Left ventricle myocardium inferior (tissue), 1 donor: ENCODE results near the gene RSRC2. TPM values are rescaled to one million over a fixed set of nuclear protein-coding genes. Genes with fewer than 3 reads are reported as not detected.
A peak's percentile ranks its signal among the peaks of the same experiment; 100 is the strongest.
"Not testable (repeated sequence)": the region's sequence is repeated elsewhere in the genome, so short reads cannot be mapped to it uniquely, and the experiment has no call there.

ENCODE experiments used
- DNase-seq: peaks from one replicate; pipeline ENCODE4 v3.0.0-alpha.2; 2020
- H3K27ac ChIP-seq: fragments of 200-600 bp; replicated peaks from 2 replicates; pipeline ENCODE4 v1.8.0; 2021
- H3K27me3 ChIP-seq: fragments of 200-600 bp; 2 replicates; pipeline ENCODE4 v1.8.0; 2021; ENCODE audit warnings: low read depth
- H3K36me3 ChIP-seq: fragments of 200-600 bp; 2 replicates; pipeline ENCODE4 v1.8.0; 2021
- H3K4me1 ChIP-seq: fragments of 200-600 bp; 2 replicates; pipeline ENCODE4 v1.8.0; 2021
- H3K4me3 ChIP-seq: fragments of 200-600 bp; 2 replicates; pipeline ENCODE4 v1.8.0; 2021; ENCODE audit warnings: mild to moderate bottlenecking, moderate library complexity
- H3K9me3 ChIP-seq: fragments of 200-600 bp; replicated peaks from 2 replicates; pipeline ENCODE4 v1.8.0; 2021
- intact Hi-C: fragments of 100-400 bp; cut with micrococcal nuclease; formaldehyde crosslinking; loops from one replicate; pipeline ENCODE4 v1.11.0; 2022
- total RNA-seq: library from RNA; stranded (reverse); fragmentation: NEBNext Ultra II Directional; extraction: Animal tissue kit (Norgen Biotek cat#: 25700); gene quantifications from one replicate; pipeline ENCODE4 v1.2.1, GENCODE V29; 2021
- TF ChIP-seq, protein P1 (sequence below): fragments of 200-600 bp; IDR thresholded peaks from 2 replicates; pipeline ENCODE4 v1.8.0; 2021; ENCODE audit warnings: antibody characterized with exemption, mild to moderate bottlenecking, borderline replicate concordance
- donor health status: DM: no; HTN: yes; CAD: no; lungs with severe emphysema.

The RSRC2 gene
- total RNA-seq, 1 donor from 2014 or later = 35.8 TPM

DNA sequence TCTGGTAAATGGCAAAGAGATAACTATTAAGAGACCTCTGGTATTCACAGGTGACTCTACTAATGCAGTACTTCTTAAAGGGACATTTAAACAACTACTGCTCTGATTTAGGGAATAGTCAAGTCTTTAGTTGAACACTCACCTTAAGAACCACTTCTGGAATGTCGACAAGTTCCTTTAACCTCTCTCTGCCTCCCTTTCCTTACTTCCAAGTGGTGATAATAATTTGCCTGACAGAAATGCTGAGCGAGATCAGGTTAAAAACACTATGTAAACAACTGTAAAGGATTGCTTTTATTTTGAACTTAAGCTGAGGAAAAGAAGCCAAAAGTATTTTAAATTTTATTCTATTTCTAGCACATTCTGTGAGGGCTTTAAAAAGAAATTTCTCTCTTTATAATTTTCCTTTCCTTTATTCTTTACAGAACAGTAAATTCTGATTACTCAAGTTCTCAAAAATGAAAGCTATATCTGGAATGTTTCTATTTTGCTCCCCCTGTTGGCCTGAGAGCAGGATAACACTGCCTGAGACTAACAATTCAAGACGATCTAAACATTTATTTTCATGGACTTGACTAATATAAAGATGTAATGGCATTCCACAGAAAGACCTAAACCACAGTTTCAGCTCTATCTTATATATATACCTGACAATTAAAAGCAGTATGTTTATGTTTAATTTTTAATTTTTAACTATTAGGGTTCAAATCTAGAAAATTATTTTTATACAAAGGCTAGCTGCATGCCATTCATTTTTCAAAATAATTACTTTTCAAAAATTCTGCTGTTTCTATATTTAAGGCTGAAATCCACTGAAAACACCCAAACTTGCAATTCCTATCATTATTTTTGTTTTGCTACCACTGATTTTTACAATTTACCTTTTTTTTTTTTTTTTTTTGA lies 55.2 kb downstream of the RSRC2 start:
- TF ChIP-seq, protein P1, sequence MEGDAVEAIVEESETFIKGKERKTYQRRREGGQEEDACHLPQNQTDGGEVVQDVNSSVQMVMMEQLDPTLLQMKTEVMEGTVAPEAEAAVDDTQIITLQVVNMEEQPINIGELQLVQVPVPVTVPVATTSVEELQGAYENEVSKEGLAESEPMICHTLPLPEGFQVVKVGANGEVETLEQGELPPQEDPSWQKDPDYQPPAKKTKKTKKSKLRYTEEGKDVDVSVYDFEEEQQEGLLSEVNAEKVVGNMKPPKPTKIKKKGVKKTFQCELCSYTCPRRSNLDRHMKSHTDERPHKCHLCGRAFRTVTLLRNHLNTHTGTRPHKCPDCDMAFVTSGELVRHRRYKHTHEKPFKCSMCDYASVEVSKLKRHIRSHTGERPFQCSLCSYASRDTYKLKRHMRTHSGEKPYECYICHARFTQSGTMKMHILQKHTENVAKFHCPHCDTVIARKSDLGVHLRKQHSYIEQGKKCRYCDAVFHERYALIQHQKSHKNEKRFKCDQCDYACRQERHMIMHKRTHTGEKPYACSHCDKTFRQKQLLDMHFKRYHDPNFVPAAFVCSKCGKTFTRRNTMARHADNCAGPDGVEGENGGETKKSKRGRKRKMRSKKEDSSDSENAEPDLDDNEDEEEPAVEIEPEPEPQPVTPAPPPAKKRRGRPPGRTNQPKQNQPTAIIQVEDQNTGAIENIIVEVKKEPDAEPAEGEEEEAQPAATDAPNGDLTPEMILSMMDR = peak; percentile 86
- H3K4me1 ChIP-seq = peaks cover 17% of the 10 kb centered on the region
- H3K27ac ChIP-seq = peak overlapping the region; percentile 16
- no peaks in the 10 kb centered on the region for H3K9me3 ChIP-seq
- no peak for DNase-seq
- intact Hi-C loops = loop anchor here (5.0 kb wide), 1 partner anchor 74 kb away; no protein-coding TSS in a partner anchor
- no peaks in the 10 kb centered on the region for H3K27me3 ChIP-seq
- H3K4me3 ChIP-seq = no peak overlapping the region
- H3K36me3 ChIP-seq = peaks cover 43% of the 10 kb centered on the region

DNA sequence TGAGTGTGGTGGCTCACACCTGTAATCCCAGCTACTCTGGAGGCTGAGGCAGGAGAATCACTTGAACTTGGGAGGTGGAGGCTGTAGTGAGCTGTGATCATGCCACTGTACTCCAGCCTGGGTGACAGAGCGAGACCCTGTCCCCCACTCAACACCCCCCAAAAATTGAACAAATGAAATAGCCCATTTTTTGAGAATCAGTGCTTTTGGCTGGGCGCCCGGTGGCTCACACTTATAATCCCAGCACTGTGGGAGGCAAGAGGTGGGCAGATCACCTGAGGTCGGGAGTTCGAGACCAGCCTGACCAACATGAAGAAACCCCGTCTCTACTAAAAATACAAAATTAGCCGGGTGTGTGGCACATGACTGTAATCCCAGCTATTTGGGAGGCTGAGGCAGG lies 56.2 kb downstream of the RSRC2 start:
- H3K27me3 ChIP-seq, H3K27ac ChIP-seq, H3K4me3 ChIP-seq, H3K9me3 ChIP-seq, DNase-seq: not testable (repeated sequence)
- intact Hi-C loops = loop anchor here (5.0 kb wide), 1 partner anchor 73 kb away; no protein-coding TSS in a partner anchor
- H3K4me1 ChIP-seq = peaks cover 17% of the 10 kb centered on the region
- H3K36me3 ChIP-seq = peaks cover 33% of the 10 kb centered on the region

DNA sequence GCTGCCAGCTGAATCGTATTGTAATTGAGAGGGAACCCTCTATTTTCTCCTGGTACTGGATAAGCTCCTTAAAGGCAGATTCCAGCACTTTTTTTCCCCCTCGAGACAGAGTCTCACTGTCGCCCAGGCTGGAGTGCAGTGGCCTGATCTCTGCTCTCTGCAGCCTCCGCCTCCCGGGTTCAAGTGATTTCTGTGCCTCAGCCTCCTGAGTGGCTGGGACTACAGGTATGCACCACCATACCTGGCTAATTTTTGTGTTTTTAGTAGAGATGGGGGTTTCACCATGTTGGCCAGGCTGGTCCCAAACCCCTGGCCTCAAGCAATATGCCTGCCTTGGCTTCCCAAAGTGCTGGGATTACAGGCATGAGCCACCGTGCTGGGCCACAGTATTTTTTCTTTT lies 56.9 kb downstream of the RSRC2 start:
- H3K4me3 ChIP-seq, DNase-seq, H3K27me3 ChIP-seq, H3K9me3 ChIP-seq, H3K27ac ChIP-seq: not testable (repeated sequence)
- Histone ChIP-seq H3K36me3 (peaks cover 26% of the 10 kb centered on the region), H3K4me1 (peaks cover 17% of the 10 kb centered on the region)
- intact Hi-C loops = loop anchor here (5.0 kb wide), 1 partner anchor 73 kb away; no protein-coding TSS in a partner anchor

DNA sequence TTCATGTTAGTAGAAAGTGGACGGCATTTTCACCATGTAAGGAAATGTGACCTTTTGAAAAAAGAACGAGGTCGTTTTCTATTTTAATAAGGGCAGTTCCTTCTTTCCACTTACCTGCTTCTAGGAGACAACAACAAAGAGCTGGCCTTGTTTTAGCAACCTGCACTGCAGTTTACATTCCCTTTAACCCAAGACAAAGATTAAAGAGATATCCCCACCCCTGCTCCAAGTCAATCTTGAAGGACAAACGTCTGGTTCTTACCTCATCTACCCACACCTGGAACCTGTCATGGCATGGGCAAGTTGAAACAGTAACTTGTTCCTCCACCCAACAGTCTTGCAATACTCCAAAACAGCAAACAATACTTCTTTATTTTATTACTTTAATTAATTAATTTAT lies 58.8 kb downstream of the RSRC2 start:
- Histone ChIP-seq H3K4me1 (peaks cover 9% of the 10 kb centered on the region), H3K4me3 (no peak overlapping the region), H3K36me3 (peaks cover 8% of the 10 kb centered on the region), H3K27ac (no peak overlapping the region), H3K27me3 (no peaks in the 10 kb centered on the region), H3K9me3 (no peaks in the 10 kb centered on the region)
- DNase-seq = no peak
- intact Hi-C loops = no loop called here
- TF ChIP-seq, protein P1 = no peak

DNA sequence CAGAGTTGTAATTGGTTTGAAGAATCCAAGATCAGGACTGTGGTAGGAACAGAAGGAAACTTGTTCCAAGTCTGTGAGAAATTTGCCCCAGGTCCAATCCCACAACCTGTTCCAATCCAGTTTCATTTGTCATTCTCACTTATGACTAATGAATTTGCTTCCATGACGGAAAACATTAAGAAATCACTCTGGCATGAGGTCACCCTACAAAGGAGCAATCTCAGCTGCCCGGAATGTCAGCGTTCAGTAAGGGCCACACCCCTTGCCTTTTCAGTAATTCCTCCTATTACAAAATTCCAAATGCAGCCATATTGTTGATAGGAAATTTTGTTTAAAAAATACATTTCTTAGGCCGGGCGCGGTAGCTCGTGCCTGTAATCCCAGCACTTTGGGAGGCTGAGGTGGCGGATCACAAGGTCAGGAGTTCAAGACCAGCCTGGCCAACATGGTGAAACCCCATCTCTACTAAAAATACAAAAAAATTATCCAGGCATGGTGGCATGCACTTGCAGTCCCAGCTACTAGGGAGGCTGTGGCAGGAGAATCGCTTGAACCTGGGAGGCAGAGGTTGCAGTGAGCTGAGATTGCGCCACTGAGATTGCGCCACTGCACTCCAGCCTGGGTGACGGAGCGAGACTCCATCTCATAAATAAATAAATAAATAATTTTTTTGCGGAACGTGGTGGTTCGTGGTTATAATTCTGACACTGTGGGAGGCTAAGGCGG lies 62.3 kb downstream of the RSRC2 start:
- intact Hi-C loops, H3K4me1 ChIP-seq, H3K36me3 ChIP-seq, H3K27me3 ChIP-seq, H3K4me3 ChIP-seq, H3K9me3 ChIP-seq, DNase-seq, H3K27ac ChIP-seq: not testable (repeated sequence)

DNA sequence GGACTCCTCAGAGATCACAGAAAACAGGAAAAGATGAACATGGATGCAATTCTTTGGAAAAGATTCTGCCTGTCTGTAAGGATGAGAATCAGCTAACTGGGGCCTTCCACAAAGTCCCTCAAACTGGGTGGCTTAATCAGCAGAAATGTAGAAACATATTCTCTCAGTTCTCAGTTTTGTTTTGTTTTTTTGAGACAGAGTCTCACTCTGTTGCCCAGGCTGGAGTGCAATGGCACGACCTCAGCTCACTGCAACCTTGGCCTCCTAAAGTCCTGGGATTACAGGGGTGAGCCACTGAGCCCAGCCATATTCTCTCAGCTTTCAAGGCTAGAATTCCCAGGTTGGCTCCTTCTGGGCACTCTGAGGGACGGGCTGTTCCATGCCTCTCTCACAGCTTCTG lies 66.1 kb downstream of the RSRC2 start:
- TF ChIP-seq, protein P1 = no peak
- intact Hi-C loops = no loop called here
- H3K36me3 ChIP-seq = no peaks in the 10 kb centered on the region
- H3K4me3 ChIP-seq = no peak overlapping the region
- H3K4me1 ChIP-seq = no peaks in the 10 kb centered on the region
- no peak for DNase-seq
- no peaks in the 10 kb centered on the region for H3K27me3 ChIP-seq
- no peak overlapping the region for H3K27ac ChIP-seq
- no peaks in the 10 kb centered on the region for H3K9me3 ChIP-seq
